Eye (tissue), 1 donor: ENCODE data around the gene HSDL2.
"Not testable (repeated sequence)": the region's sequence is repeated elsewhere in the genome, so short reads cannot be mapped to it uniquely, and the experiment has no call there.

Source experiments
- DNase-seq: peaks from one replicate; pipeline ENCODE4 v3.0.0-alpha.2; 2015

HSDL2 gene

GRCh38 chr9:112380102-112380824 is at the start of gene HSDL2:
TSS of gene HSDL2 (plus strand) at chr9:112380108. CDS start at chr9:112380164, 56 bp downstream.
- DNase-seq, result no peak

GRCh38 chr9:112331674-112331952 is 48.3 kb upstream of the HSDL2 start:
- DNase-seq, result peak; percentile 18

GRCh38 chr9:112332214-112332613 is 47.7 kb upstream of the HSDL2 start:
- no peak for DNase-seq

GRCh38 chr9:112332674-112332976 is 47.3 kb upstream of the HSDL2 start:
- no peak for DNase-seq

- peak; percentile 88 for DNase-seq
These were observed 46.8 kb upstream of the HSDL2 start, which contains the start of gene PTBP3 for GRCh38 chr9:112332977-112333638. TSS of gene PTBP3 (minus strand) at chr9:112333619. CDS start at chr9:112297865, 35,754 bp downstream.

- DNase-seq, result peak; percentile 98
These were observed 46.1 kb upstream of the HSDL2 start for GRCh38 chr9:112333639-112334431.

- DNase-seq, result no peak
These were observed 45.5 kb upstream of the HSDL2 start for GRCh38 chr9:112334432-112334841.

- DNase-seq, result no peak
These were observed 42.4 kb upstream of the HSDL2 start for GRCh38 chr9:112337547-112337946.

- no peak for DNase-seq
These were observed 41.3 kb upstream of the HSDL2 start for GRCh38 chr9:112338561-112338960.

- DNase-seq, result no peak
These were observed 40.0 kb upstream of the HSDL2 start for GRCh38 chr9:112339886-112340285.

- DNase-seq, result no peak
These were observed 38.2 kb upstream of the HSDL2 start for GRCh38 chr9:112341730-112342129.

- DNase-seq, result peak; percentile 90
These were observed 31.5 kb upstream of the HSDL2 start for GRCh38 chr9:112348257-112349007.

- DNase-seq, result no peak
These were observed 30.9 kb upstream of the HSDL2 start for GRCh38 chr9:112349008-112349333.

GRCh38 chr9:112351184-112351583 is 28.7 kb upstream of the HSDL2 start:
- no peak for DNase-seq

GRCh38 chr9:112352209-112352608 is 27.7 kb upstream of the HSDL2 start:
- no peak for DNase-seq

GRCh38 chr9:112354081-112354743 is 25.7 kb upstream of the HSDL2 start:
- no peak for DNase-seq

- peak; percentile 5 for DNase-seq
These were observed 24.4 kb upstream of the HSDL2 start for GRCh38 chr9:112355427-112355897.

GRCh38 chr9:112360047-112360804 is 19.7 kb upstream of the HSDL2 start:
- DNase-seq, result no peak

GRCh38 chr9:112361601-112362000 is 18.3 kb upstream of the HSDL2 start:
- peak; percentile 74 for DNase-seq

GRCh38 chr9:112364761-112365160 is 15.1 kb upstream of the HSDL2 start:
- DNase-seq, result no peak

- not testable (repeated sequence) for DNase-seq
These were observed 14.7 kb upstream of the HSDL2 start for GRCh38 chr9:112365257-112365656.

- DNase-seq, result no peak
These were observed 13.3 kb upstream of the HSDL2 start for GRCh38 chr9:112366591-112366990.
